Spleen (tissue), 7 donors: ENCODE results near the gene DGKA.

ENCODE experiments used
- CTCF ChIP-seq, 11 experiments: fragments of 200-600 bp in 7 of 11; fragments of 450-650 bp in 4 of 11; sonication (generic) in 4 of 11; IDR thresholded peaks in 8 of 11; conservative IDR thresholded peaks in 3 of 11; 1 replicate in 7 of 11; 2 replicates in 4 of 11; pipeline versions ENCODE4 v1.4.0 to v1.8.0; 2016 to 2021; ENCODE audit warnings: antibody characterized with exemption in 11 of 11, inconsistent platforms in 4 of 11, mild to moderate bottlenecking in 1 of 11
- POLR2A ChIP-seq, 3 donors: fragments of 450-650 bp; IDR thresholded peaks; one replicate each; pipeline ENCODE4 v1.5.1; 2017; ENCODE audit warnings: antibody characterized with exemption in 3 of 3, mild to moderate bottlenecking in 1 of 3
- donor health status: DM: no; HTN: no; CAD: no; lungs with moderate emphysema.
- donor health status: DM: no; HTN: no; CAD: no.
- donor health status: DM: no; HTN: no; CAD: no.

DNA sequence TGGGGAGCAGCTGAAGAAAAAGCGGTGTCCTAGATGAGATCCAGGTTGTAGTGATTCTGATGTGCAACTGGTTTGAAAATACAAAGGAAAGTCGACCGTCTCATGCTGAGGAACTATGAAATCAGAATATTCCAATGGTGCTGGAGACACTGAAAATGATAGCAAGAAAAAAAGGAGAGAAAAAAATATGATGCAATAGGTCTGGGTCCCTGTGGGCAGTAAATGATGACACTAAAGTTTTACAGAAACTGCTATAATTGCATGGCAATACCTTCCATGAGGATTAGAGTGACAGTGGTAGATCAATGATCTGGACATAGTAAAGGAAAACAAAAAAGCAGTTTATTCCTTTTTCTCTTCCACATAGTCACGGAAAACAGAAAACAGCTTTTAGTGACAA lies 5.6 kb upstream of the DGKA start:
- TF ChIP-seq CTCF (IDR thresholded peaks at IDR 0.05 in 8 of 11, conservative IDR thresholded peaks at IDR 0.05 in 3 of 11) (no peak), POLR2A (IDR thresholded peaks at IDR 0.05) (no peak)
